Activated CD4-positive, alpha-beta T cell treated with anti-CD3 and anti-CD28 coated beads, Interleukin-2, amount 10 ng/mL, durations not matched to agents 7 days and 5 days (primary cell): ENCODE results near the gene EXOG. TPM values are rescaled to one million over a fixed set of nuclear protein-coding genes. Genes with fewer than 3 reads are reported as not detected.

Experiments
- CTCF ChIA-PET: fragments of 350-600 bp; sonication (Branson Sonifier 250); formaldehyde crosslinking; loops from one replicate; lab custom pipeline; 2021; ENCODE audit warnings: antibody characterized with exemption; lab: Charles Lee
- POLR2A ChIA-PET: fragments of 350-600 bp; sonication (Branson Sonifier 250); formaldehyde crosslinking; loops from one replicate; lab custom pipeline; 2021; ENCODE audit warnings: antibody characterized with exemption; lab: Charles Lee
- DNase-seq: peaks from one replicate; pipeline ENCODE4 v3.0.0-alpha.2; 2020
- H3K27ac Mint-ChIP-seq: one replicate; pipeline ENCODE4 v1.8.0; 2021; ENCODE audit warnings: mild to moderate bottlenecking, moderate library complexity, mixed read lengths
- H3K27me3 Mint-ChIP-seq: one replicate; pipeline ENCODE4 v1.8.0; 2021; ENCODE audit warnings: mixed read lengths
- H3K36me3 Mint-ChIP-seq: one replicate; pipeline ENCODE4 v1.8.0; 2021; ENCODE audit warnings: low read depth, mixed read lengths
- H3K4me1 Mint-ChIP-seq: one replicate; pipeline ENCODE4 v1.8.0; 2021; ENCODE audit warnings: mixed read lengths
- H3K4me3 Mint-ChIP-seq: one replicate; pipeline ENCODE4 v1.8.0; 2021; ENCODE audit warnings: mild to moderate bottlenecking, moderate library complexity, mixed read lengths
- H3K9me3 Mint-ChIP-seq: one replicate; pipeline ENCODE4 v1.8.0; 2021; ENCODE audit warnings: mixed read lengths
- total RNA-seq, 2 experiments: library from RNA; stranded (reverse); gene quantifications; one replicate each; pipeline ENCODE4 v1.2.3, GENCODE V29; 2021

The EXOG gene
- total RNA-seq, 2 experiments from 2014 or later = 25.5 to 28.1 TPM

GRCh38 chr3:38458796-38459498 is 37.2 kb upstream of the EXOG start:
- Mint-ChIP-seq H3K4me3 (no peak overlapping the region), H3K36me3 (no peaks in the 10 kb centered on the region), H3K9me3 (no peaks in the 10 kb centered on the region), H3K27me3 (peaks cover 7% of the 10 kb centered on the region), H3K27ac (no peak overlapping the region), H3K4me1 (peaks cover 14% of the 10 kb centered on the region)
- CTCF ChIA-PET = interaction anchor here (1.7 to 1.8 kb wide), 2 partner anchors 10 to 12 kb away, joined by 3 to 8 read pairs; no protein-coding TSS in a partner anchor
- POLR2A ChIA-PET = no interaction called here
- DNase-seq = no peak

- H3K4me1 Mint-ChIP-seq = peaks cover 12% of the 10 kb centered on the region
- no peaks in the 10 kb centered on the region for H3K9me3 Mint-ChIP-seq
- no peak overlapping the region for H3K27ac Mint-ChIP-seq
- CTCF ChIA-PET = interaction anchor here (1.7 kb wide), 1 partner anchor 12 kb away, joined by 3 read pairs; no protein-coding TSS in a partner anchor
- peaks cover 5% of the 10 kb centered on the region for H3K27me3 Mint-ChIP-seq
- no peaks in the 10 kb centered on the region for H3K36me3 Mint-ChIP-seq
- DNase-seq = no peak
- POLR2A ChIA-PET = no interaction called here
- no peak overlapping the region for H3K4me3 Mint-ChIP-seq
Measured at GRCh38 chr3:38459499-38460048, 36.6 kb upstream of the EXOG start.

GRCh38 chr3:38460377-38461270 is 35.5 kb upstream of the EXOG start:
- CTCF ChIA-PET = interaction anchor here (1.7 kb wide), 1 partner anchor 10 kb away, joined by 3 read pairs; no protein-coding TSS in a partner anchor
- H3K9me3 Mint-ChIP-seq = peaks cover 3% of the 10 kb centered on the region
- peaks cover 2% of the 10 kb centered on the region for H3K36me3 Mint-ChIP-seq

DNA sequence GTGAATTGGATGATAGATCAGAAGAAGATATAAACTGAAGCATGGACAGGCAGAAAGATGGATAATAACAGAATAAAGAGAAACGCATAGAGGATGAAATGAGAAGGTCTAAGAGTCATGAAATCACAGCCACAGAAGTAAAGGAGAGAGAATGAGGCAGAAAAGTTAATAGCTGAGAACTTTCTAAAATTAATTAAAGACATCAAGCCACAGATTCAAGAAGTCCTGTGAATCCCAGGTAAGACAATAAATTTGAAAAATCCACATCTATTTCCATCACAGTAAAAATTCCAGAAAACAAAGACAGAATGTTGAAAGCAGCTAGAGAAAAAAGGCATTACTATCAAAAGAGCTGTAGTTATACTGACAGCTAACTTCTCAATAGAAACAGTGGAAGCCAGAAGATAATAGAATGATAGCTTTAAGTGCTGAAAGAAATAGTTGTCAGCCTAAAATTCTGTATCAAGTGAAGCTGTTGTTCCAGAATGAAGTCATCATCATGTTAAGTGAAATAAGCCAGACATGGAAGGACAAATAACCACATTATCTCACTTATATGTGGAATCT is 30.5 kb upstream of the EXOG start:
- Mint-ChIP-seq H3K9me3 (peaks cover 29% of the 10 kb centered on the region), H3K4me3 (no peak overlapping the region), H3K27ac (no peak overlapping the region), H3K4me1 (no peaks in the 10 kb centered on the region), H3K36me3 (peaks cover 20% of the 10 kb centered on the region), H3K27me3 (no peaks in the 10 kb centered on the region)
- no peak for DNase-seq
- ChIA-PET POLR2A (no interaction called here), CTCF (interaction anchor here (0.6 to 1.9 kb wide), 5 partner anchors 10 to 169 kb away, joined by 3 to 4 read pairs (median 3); partner anchors contain the start of gene XYLB)

More at GRCh38 chr3:38460377-38461270, 35.5 kb upstream of the EXOG start:
- no peak overlapping the region for H3K4me3 Mint-ChIP-seq
- peaks cover 8% of the 10 kb centered on the region for H3K4me1 Mint-ChIP-seq
- H3K27ac Mint-ChIP-seq = peak overlapping the region; percentile 31
- POLR2A ChIA-PET = no interaction called here
- no peak for DNase-seq
- H3K27me3 Mint-ChIP-seq = peaks cover 3% of the 10 kb centered on the region

DNA sequence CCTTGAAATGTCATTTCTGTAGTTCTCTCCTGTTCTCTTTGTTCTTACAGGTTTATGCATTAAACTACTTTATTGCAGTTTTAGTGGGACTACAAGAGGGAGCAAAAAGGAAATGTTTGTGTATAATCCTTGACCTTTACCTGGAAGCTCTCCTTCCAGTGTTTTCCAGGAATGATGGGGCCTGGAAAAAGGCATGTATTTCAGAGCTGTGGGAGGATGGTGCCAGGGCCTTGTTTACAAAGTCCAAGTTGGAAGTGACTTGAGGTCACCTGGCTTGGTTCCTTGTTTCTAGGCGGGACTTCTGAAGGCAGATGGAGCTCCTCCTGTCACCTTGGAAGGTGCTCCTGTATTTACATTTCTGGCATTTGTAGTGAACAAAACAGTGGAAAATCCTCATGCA is 27.4 kb upstream of the EXOG start:
- POLR2A ChIA-PET = no interaction called here
- Mint-ChIP-seq H3K27me3 (no peaks in the 10 kb centered on the region), H3K4me1 (no peaks in the 10 kb centered on the region), H3K36me3 (peaks cover 20% of the 10 kb centered on the region), H3K27ac (no peak overlapping the region), H3K9me3 (peaks cover 31% of the 10 kb centered on the region), H3K4me3 (no peak overlapping the region)
- no peak for DNase-seq
- CTCF ChIA-PET = interaction anchor here (1.8 kb wide), 1 partner anchor 11 kb away, joined by 8 read pairs; no protein-coding TSS in a partner anchor

DNA sequence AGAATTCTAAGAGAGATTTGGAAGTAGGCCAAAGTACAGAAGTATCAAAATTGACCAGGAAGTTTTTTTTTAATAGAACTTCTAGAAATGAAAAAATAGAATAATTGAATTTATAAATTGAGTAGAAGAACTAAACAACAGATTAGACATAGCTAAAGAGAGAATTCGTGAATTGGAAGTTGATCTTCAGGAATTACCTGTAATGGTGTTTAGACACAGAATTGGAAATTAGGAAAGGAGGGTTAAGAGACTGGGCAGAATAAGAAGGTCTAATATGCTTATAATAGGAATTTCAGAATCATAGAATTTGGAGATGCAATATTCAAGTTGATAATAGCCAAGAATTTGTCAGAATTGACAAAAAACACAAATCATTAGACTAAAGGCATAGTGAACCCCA is 26.3 kb upstream of the EXOG start:
- no peak overlapping the region for H3K27ac Mint-ChIP-seq
- ChIA-PET POLR2A (no interaction called here), CTCF (interaction anchor here (1.1 to 2.3 kb wide), 3 partner anchors 12 to 27 kb away, joined by 5 to 8 read pairs (median 6); partner anchors contain the start of gene EXOG)
- no peak for DNase-seq
- H3K36me3 Mint-ChIP-seq = peaks cover 20% of the 10 kb centered on the region
- peaks cover 31% of the 10 kb centered on the region for H3K9me3 Mint-ChIP-seq
- H3K4me3 Mint-ChIP-seq = no peak overlapping the region
- H3K4me1 Mint-ChIP-seq = no peaks in the 10 kb centered on the region
- no peaks in the 10 kb centered on the region for H3K27me3 Mint-ChIP-seq

- H3K27ac Mint-ChIP-seq = no peak overlapping the region
- POLR2A ChIA-PET = no interaction called here
- CTCF ChIA-PET = interaction anchor here (1.1 to 2.3 kb wide), 3 partner anchors 9 to 16 kb away, joined by 3 to 5 read pairs (median 3); no protein-coding TSS in a partner anchor
Measured at GRCh38 chr3:38471260-38471857, 24.8 kb upstream of the EXOG start.

GRCh38 chr3:38472342-38472741 is 23.8 kb upstream of the EXOG start:
- H3K9me3 Mint-ChIP-seq = peaks cover 23% of the 10 kb centered on the region
- H3K4me1 Mint-ChIP-seq = no peaks in the 10 kb centered on the region
- H3K36me3 Mint-ChIP-seq = peaks cover 15% of the 10 kb centered on the region
- ChIA-PET POLR2A (no interaction called here), CTCF (no interaction called here)
- H3K27ac Mint-ChIP-seq = no peak overlapping the region
- no peak for DNase-seq
- H3K4me3 Mint-ChIP-seq = no peak overlapping the region
- no peaks in the 10 kb centered on the region for H3K27me3 Mint-ChIP-seq

More at GRCh38 chr3:38471260-38471857, 24.8 kb upstream of the EXOG start:
- Mint-ChIP-seq H3K27me3 (no peaks in the 10 kb centered on the region), H3K36me3 (peaks cover 19% of the 10 kb centered on the region), H3K4me1 (no peaks in the 10 kb centered on the region), H3K4me3 (no peak overlapping the region), H3K9me3 (peaks cover 23% of the 10 kb centered on the region)
- no peak for DNase-seq

DNA sequence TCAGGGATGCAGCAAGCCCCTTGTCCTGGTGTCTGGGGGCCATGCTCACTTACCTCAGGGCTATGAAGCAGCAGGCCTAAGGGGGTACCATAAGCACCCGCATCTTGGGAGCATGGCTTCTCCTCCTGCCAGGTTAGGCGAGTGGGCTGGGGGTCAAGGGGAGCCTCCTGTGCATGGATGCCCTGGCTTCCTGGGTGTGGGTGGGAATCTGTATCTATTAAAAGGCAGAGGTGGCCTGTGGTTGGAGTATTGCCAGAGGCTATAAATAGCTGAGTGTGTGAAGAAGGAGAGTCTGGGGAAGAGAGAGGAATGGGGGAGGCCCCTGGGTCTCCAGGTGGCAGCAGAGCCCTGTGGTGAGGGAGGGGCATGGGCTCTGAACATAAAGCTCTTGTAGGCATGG is 22.9 kb upstream of the EXOG start:
- ChIA-PET CTCF (interaction anchor here (0.9 to 1.3 kb wide), 2 partner anchors 126 to 366 kb away, joined by 3 to 4 read pairs; partner anchors contain the start of gene XYLB), POLR2A (no interaction called here)
- Mint-ChIP-seq H3K4me1 (no peaks in the 10 kb centered on the region), H3K36me3 (peaks cover 13% of the 10 kb centered on the region), H3K9me3 (peaks cover 22% of the 10 kb centered on the region), H3K27ac (no peak overlapping the region), H3K4me3 (no peak overlapping the region), H3K27me3 (no peaks in the 10 kb centered on the region)
- DNase-seq = no peak

DNA sequence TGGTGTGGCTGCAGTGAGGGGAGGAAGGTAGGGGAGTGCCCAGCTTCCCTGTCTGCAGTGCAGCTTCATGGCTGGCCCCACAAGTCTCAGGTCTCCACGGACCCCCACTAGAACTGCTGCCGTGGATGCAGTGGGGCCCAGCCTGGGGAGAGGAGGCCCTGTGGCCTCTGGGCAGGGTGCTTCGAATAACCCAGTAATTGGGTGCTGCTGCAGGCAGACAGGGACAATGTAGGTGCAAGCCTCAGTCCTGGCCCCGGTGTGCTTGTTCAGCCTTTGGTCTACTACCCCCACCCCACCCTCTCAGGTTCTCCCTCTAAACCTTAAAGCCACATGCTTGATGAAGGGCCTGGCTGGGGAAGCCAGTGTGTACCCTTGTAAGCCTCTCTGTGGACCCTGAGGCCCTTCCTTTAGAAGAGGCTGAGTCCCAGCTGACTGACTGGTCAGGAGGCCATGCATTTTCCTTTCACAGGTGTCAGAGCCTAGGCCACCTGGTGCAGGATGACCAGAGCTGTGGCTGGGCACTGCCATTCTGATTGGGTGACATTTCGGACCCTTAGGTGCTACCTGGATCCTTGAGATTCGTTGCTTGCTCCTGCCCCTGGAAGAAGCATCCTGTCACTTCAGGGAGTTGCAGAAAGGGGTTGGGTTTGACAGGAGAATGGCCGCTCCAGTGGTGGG is 21.1 kb upstream of the EXOG start:
- Mint-ChIP-seq H3K27ac (no peak overlapping the region), H3K4me1 (no peaks in the 10 kb centered on the region), H3K27me3 (no peaks in the 10 kb centered on the region), H3K4me3 (no peak overlapping the region), H3K9me3 (peaks cover 8% of the 10 kb centered on the region), H3K36me3 (peaks cover 6% of the 10 kb centered on the region)
- ChIA-PET POLR2A (no interaction called here), CTCF (no interaction called here)
- DNase-seq = no peak

DNA sequence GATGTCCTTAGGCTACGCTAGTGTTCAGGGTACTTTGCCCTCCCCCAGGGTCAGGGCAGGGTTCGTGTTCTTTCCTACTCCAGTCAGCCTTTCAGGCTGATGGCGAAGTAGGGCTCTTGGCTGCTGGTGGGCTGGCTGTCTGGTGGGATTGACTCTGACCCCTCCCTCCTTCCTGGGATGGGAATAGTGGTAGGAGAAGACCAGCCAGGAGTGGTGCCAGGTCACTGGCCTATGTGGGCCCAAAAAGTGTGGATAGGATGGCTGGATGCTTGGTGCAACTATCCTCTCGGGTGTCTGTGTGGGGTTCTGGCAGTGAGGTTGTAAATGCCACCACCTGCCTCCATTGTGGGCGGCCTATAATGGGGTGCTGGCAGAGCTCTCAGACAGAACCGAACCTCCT is 20.4 kb upstream of the EXOG start:
- no peak overlapping the region for H3K27ac Mint-ChIP-seq
- H3K36me3 Mint-ChIP-seq = peaks cover 3% of the 10 kb centered on the region
- POLR2A ChIA-PET = no interaction called here
- DNase-seq = no peak
- H3K4me1 Mint-ChIP-seq = no peaks in the 10 kb centered on the region
- H3K4me3 Mint-ChIP-seq = no peak overlapping the region
- no peaks in the 10 kb centered on the region for H3K27me3 Mint-ChIP-seq
- CTCF ChIA-PET = interaction anchor here (1.0 kb wide), 1 partner anchor 17 kb away, joined by 3 read pairs; no protein-coding TSS in a partner anchor
- peaks cover 1% of the 10 kb centered on the region for H3K9me3 Mint-ChIP-seq
